SU-DHL-6 (cell line): ENCODE results near the gene OR4F6.

Experiments used
- H2AFZ ChIP-seq: fragments of 200-600 bp; sonication (generic); 2 replicates; pipeline ENCODE4 v1.6.1; 2014; ENCODE audit warnings: low read depth, mild to moderate bottlenecking, moderate library complexity, mixed read lengths, antibody characterized with exemption, low read length; ENCODE audit not compliant: severe bottlenecking
- H3F3A ChIP-seq: fragments of 200-600 bp; shearing (Covaris generic); 2 replicates; pipeline ENCODE4 v1.6.0; 2016; ENCODE audit warnings: antibody characterized with exemption, mild to moderate bottlenecking; ENCODE audit not compliant: insufficient read depth
- H3K27ac ChIP-seq: fragments of 200-600 bp; sonication (generic); 2 replicates; pipeline ENCODE4 v1.5.1; 2016; ENCODE audit warnings: low read depth, mild to moderate bottlenecking, low read length, moderate library complexity, mixed read lengths
- H3K27me3 ChIP-seq: fragments of 200-600 bp; sonication (generic), shearing (Covaris generic); 2 replicates; pipeline ENCODE4 v1.6.0; 2014; ENCODE audit warnings: mild to moderate bottlenecking, low read length
- H3K36me3 ChIP-seq: fragments of 200-600 bp; sonication (generic); 2 replicates; pipeline ENCODE4 v1.6.1; 2014; ENCODE audit warnings: mild to moderate bottlenecking, low read length, mixed read lengths
- H3K4me2 ChIP-seq: fragments of 300-600, 200-600 bp; shearing (Covaris generic), sonication (generic); 2 replicates; pipeline ENCODE4 v1.6.0; 2014; ENCODE audit warnings: low read length, low read depth, mild to moderate bottlenecking; ENCODE audit not compliant: poor library complexity, severe bottlenecking
- H3K4me3 ChIP-seq: fragments of 200-600 bp; sonication (generic); 2 replicates; pipeline ENCODE4 v1.5.1; 2014; ENCODE audit warnings: antibody characterized with exemption, low read length, mild to moderate bottlenecking, mixed read lengths; ENCODE audit not compliant: insufficient read depth, poor library complexity, severe bottlenecking
- H3K79me2 ChIP-seq: fragments of 200-600 bp; sonication (generic); 2 replicates; pipeline ENCODE4 v1.6.1; 2014; ENCODE audit warnings: mild to moderate bottlenecking, low read length, moderate library complexity; ENCODE audit not compliant: insufficient read depth
- H3K9ac ChIP-seq: fragments of 200-600 bp; sonication (generic); 2 replicates; pipeline ENCODE4 v1.7.0; 2014; ENCODE audit warnings: mild to moderate bottlenecking, low read length
- H3K9me2 ChIP-seq: fragments of 200-600 bp; sonication (generic); replicated peaks from 2 replicates; pipeline ENCODE4 v1.6.1; 2014; ENCODE audit warnings: low read length; ENCODE audit not compliant: insufficient read depth
- H3K9me3 ChIP-seq: fragments of 200-600 bp; sonication (generic); 2 replicates; pipeline ENCODE4 v1.6.1; 2014; ENCODE audit warnings: low read length, mixed read lengths; ENCODE audit not compliant: insufficient read depth
- H4K20me1 ChIP-seq: fragments of 200-600 bp; sonication (generic); 2 replicates; pipeline ENCODE4 v1.6.1; 2014; ENCODE audit warnings: low read depth, mild to moderate bottlenecking, antibody characterized with exemption, low read length, moderate library complexity, mixed read lengths
- CTCF ChIP-seq: fragments of 200-600 bp; sonication (generic); IDR thresholded peaks from one replicate; pipeline ENCODE4 v1.5.1; 2017; ENCODE audit warnings: antibody characterized with exemption, mild to moderate bottlenecking, low read length, moderate library complexity; ENCODE audit not compliant: insufficient read depth, poor library complexity, severe bottlenecking
- EZH2phosphoT487 ChIP-seq: fragments of 200-600 bp; sonication (generic), shearing (Covaris generic); conservative IDR thresholded peaks from 2 replicates; pipeline ENCODE4 v1.6.1; 2018; ENCODE audit warnings: mild to moderate bottlenecking, antibody characterized with exemption, low read length, moderate library complexity, mixed read lengths

OR4F6 gene

GRCh38 chr15:101844916-101845315, 41.6 kb downstream of the OR4F6 start:
- no peak for TF ChIP-seq CTCF
- no peak for TF ChIP-seq EZH2phosphoT487
- no peaks in the 10 kb centered on the region for H3K9me3 ChIP-seq
- no peaks in the 10 kb centered on the region for H3K27me3 ChIP-seq
- H3K36me3 ChIP-seq, result no peaks in the 10 kb centered on the region
- H3K4me2 ChIP-seq, result no peak overlapping the region
- no peaks in the 10 kb centered on the region for H3K79me2 ChIP-seq
- no peak overlapping the region for H2AFZ ChIP-seq
- no peaks in the 10 kb centered on the region for H3K9me2 ChIP-seq
- no peaks in the 10 kb centered on the region for H4K20me1 ChIP-seq
- H3K27ac ChIP-seq, result no peak overlapping the region
- H3F3A ChIP-seq, result no peaks in the 10 kb centered on the region
- no peak overlapping the region for H3K9ac ChIP-seq
- no peak overlapping the region for H3K4me3 ChIP-seq

DNA sequence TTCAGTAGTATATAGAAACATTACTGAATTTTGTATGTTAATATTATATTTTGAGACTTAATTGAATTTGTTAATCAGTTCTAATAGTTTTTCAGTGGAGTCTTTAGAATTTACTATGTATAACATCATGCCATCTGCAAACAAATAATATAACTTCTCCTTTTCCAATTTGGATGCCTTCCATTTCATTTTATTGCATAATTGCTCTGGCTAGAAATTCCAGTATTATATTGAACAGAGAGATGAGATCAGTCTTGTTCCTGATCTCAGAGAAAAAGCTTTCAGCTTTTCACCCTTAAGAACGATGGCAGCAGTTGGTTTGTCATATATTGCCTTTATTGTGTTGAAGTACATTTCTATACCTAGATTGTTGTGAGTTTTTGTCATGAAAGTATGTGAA, 49.0 kb downstream of the OR4F6 start:
- no peak overlapping the region for H2AFZ ChIP-seq
- no peaks in the 10 kb centered on the region for H3K9me3 ChIP-seq
- H3K9me2 ChIP-seq, result no peaks in the 10 kb centered on the region
- H4K20me1 ChIP-seq, result no peaks in the 10 kb centered on the region
- no peak overlapping the region for H3K9ac ChIP-seq
- H3F3A ChIP-seq, result no peaks in the 10 kb centered on the region
- no peak overlapping the region for H3K27ac ChIP-seq
- no peaks in the 10 kb centered on the region for H3K27me3 ChIP-seq
- H3K4me3 ChIP-seq, result no peak overlapping the region
- no peak overlapping the region for H3K4me2 ChIP-seq
- no peaks in the 10 kb centered on the region for H3K79me2 ChIP-seq
- TF ChIP-seq CTCF, result no peak
- no peak for TF ChIP-seq EZH2phosphoT487
- H3K36me3 ChIP-seq, result no peaks in the 10 kb centered on the region
